HG02623 (cell line): ENCODE measurements around the gene GPR22.

ENCODE experiments used
- ATAC-seq: cut with Tn5 transposase; IDR thresholded peaks from one replicate; pipeline ENCODE4 v1.9.1; 2021; ENCODE audit warnings: moderate library complexity; ENCODE audit not compliant: unreplicated experiment

The GPR22 gene

GRCh38 chr7:107474104-107474521 is 4.3 kb downstream of the GPR22 start:
- ATAC-seq, result no peak

- ATAC-seq, result no peak
These were observed 9.4 kb downstream of the GPR22 start for GRCh38 chr7:107479303-107479702.

- no peak for ATAC-seq
These were observed 11.1 kb downstream of the GPR22 start for GRCh38 chr7:107480932-107481331.

GRCh38 chr7:107482571-107482970 is 12.7 kb downstream of the GPR22 start:
- ATAC-seq, result no peak

GRCh38 chr7:107486041-107486440 is 16.2 kb downstream of the GPR22 start:
- ATAC-seq, result no peak

DNA sequence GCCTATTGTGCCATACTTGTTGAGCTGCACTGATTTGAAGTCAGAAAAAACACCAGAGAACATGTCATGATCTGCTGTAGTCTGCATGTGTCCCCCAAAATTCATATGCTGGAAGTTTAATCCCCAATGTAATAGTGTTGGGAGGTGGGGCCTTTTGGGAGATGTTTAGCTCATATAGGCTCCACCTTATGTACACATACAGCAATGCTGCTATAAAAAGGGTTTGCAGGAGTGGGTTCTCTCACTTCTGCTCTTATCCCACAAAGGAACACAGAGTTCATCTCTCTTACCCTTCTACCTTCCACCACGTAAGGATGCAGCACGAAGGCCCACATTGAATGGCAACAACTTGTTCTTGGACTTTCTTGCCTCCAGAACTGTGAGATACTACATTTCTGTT is 23.0 kb downstream of the GPR22 start:
- ATAC-seq, result no peak

DNA sequence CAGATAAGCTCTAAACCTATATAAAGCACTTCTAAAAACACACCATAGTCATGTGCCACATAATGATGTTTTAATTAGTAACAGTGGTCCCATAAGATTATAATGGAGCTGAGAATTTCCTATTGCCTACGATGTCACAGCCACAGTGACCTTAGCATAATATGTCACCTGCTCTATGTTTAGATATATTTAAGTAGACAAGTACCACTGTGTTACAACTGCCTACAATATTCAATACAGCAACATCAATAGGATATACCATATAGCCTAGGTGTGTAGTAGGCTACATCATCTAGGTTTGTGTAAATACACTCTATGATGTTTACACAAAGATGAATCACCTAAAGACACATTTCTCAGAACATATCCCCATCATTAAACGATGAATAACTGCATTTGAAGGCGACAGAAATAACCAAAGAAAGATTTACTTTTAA is 24.5 kb downstream of the GPR22 start:
- ATAC-seq, result no peak

- no peak for ATAC-seq
These were observed 25.0 kb downstream of the GPR22 start for GRCh38 chr7:107494884-107495283.

GRCh38 chr7:107495516-107495915 is 25.7 kb downstream of the GPR22 start:
- no peak for ATAC-seq

DNA sequence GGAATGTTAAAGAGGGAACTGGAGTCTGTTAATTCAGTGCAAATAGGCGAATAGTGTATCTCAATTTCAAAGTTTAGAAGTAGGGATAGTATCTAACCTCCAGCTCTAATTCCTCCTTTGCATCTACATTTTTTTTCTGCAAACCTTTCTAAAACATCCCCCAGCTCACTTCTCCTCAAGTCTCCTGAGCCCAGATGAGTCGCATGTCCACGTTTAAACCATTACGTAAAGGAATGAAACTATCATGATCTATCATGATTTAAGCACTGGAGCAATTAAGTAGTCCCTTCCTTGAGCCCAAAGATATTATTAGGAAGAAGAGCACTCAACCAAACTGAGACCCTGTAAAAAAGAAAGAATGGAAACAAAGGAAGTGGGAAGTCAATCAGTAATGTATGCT is 29.9 kb downstream of the GPR22 start:
- ATAC-seq, result no peak

DNA sequence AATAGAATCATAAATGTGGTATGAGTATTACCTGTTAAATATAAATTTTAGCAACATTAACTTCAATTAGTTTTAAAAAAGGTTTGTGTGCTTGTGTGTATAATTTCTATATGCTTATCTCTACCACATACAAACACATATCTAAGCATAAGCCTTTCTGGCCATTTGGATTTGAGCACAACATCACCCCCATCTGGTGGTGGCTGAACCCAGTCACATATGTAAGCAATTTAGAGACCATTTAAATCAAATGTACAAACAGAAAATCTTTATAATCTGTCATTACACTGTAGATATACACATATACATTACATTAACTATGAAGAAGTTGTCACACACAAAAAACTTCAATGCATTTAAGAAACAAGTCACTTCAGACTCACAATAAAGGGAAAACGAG is 31.7 kb downstream of the GPR22 start:
- no peak for ATAC-seq

- no peak for ATAC-seq
These were observed 32.3 kb downstream of the GPR22 start for GRCh38 chr7:107502154-107502553.

GRCh38 chr7:107502797-107503196 is 32.9 kb downstream of the GPR22 start:
- ATAC-seq, result no peak

DNA sequence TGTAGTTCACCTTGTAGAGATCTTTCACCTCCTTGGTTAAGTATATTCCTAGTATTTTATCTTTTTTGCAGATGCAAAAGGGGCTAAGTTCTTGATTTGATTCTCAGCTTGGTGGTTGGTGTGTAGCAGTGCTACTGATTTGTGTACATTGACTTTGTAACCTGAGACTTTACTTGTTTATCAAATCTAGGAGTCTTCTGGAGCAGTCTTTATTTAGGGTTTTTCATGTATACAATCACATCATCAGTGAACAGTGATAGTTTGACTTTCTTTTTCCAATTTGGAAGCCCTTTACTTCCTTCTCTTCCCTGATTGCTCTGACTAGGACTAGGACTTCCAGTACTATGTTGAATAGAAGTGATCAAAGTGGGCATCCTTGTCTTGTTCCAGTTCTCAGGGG is 33.8 kb downstream of the GPR22 start:
- ATAC-seq, result no peak

GRCh38 chr7:107505362-107505761 is 35.5 kb downstream of the GPR22 start:
- ATAC-seq, result no peak

DNA sequence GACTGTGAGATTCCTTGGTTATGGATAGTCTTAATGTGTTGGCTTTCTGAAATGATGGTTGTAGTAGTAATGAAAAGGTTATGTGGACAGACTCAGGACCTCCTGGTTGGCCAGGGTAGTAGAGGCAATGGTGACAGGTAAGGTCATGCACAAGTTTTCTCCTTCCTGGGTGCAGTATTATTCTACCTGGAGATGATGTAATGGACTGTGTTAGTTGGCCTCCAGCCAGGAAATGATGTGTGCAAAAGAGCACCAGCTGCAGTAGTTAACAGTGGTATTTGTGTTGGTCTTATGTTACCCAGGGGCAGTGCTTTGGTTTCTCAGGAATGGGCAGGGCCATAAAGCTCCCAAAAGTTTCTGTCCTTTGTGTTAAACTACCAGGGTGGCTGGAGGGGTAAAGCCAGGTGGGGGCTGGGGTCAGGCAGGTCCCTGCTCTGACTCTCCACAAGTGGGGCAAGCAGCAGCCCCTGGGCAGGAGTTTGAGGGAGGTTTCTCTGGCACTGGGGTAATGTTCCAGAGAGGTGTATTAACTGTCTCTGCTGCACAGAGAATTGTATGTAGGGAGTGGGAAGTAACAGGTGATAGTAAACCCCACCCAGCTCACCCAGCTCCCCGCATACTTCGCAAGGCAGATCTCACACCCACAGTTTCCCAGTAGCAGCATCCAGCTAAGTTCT is 36.3 kb downstream of the GPR22 start:
- ATAC-seq, result no peak

- no peak for ATAC-seq
These were observed 37.0 kb downstream of the GPR22 start for GRCh38 chr7:107506674-107507339.
